ENCODE results near the gene PPP1R2.

PPP1R2 gene

GRCh38 chr3:195579281-195579680 lies 36.2 kb upstream of the PPP1R2 start:
- TF ChIP-seq, protein P1, sequence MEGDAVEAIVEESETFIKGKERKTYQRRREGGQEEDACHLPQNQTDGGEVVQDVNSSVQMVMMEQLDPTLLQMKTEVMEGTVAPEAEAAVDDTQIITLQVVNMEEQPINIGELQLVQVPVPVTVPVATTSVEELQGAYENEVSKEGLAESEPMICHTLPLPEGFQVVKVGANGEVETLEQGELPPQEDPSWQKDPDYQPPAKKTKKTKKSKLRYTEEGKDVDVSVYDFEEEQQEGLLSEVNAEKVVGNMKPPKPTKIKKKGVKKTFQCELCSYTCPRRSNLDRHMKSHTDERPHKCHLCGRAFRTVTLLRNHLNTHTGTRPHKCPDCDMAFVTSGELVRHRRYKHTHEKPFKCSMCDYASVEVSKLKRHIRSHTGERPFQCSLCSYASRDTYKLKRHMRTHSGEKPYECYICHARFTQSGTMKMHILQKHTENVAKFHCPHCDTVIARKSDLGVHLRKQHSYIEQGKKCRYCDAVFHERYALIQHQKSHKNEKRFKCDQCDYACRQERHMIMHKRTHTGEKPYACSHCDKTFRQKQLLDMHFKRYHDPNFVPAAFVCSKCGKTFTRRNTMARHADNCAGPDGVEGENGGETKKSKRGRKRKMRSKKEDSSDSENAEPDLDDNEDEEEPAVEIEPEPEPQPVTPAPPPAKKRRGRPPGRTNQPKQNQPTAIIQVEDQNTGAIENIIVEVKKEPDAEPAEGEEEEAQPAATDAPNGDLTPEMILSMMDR (IDR thresholded peaks at IDR 0.05; ENCODE audit: low read depth, low read length, poor library complexity, severe bottlenecking), result no peak
- no peak for TF ChIP-seq EZH2phosphoT487 (IDR thresholded peaks at IDR 0.05; ENCODE audit: borderline replicate concordance, low read length)
- no peak overlapping the region for H3K4me2 ChIP-seq (ENCODE audit: low read length)
- H3K9me2 ChIP-seq (replicated peaks; ENCODE audit: control insufficient read depth, low read length), result no peaks in the 10 kb centered on the region
- H3K79me2 ChIP-seq (ENCODE audit: control insufficient read depth, low read length), result no peaks in the 10 kb centered on the region
- H3K9me3 ChIP-seq (ENCODE audit: control insufficient read depth, insufficient read depth, low read length), result no peaks in the 10 kb centered on the region
- no peak overlapping the region for H3K4me3 ChIP-seq (ENCODE audit: low read length)
- no peak overlapping the region for H3K27ac ChIP-seq (ENCODE audit: low read depth, low read length)
- H3F3A ChIP-seq (ENCODE audit: control insufficient read depth, insufficient read depth), result no peaks in the 10 kb centered on the region
- H4K20me1 ChIP-seq (ENCODE audit: control insufficient read depth, insufficient read depth, low read depth, low read length), result no peaks in the 10 kb centered on the region
- no peaks in the 10 kb centered on the region for H3K27me3 ChIP-seq (ENCODE audit: control insufficient read depth, low read length)
- no peaks in the 10 kb centered on the region for H3K4me1 ChIP-seq (ENCODE audit: control insufficient read depth, low read length)
- H3K36me3 ChIP-seq (ENCODE audit: control insufficient read depth, low read length), result no peaks in the 10 kb centered on the region

GRCh38 chr3:195578565-195578964 lies 35.4 kb upstream of the PPP1R2 start:
- H3K4me3 ChIP-seq (ENCODE audit: low read length), result no peak overlapping the region
- no peak for TF ChIP-seq EZH2phosphoT487 (IDR thresholded peaks at IDR 0.05; ENCODE audit: borderline replicate concordance, low read length)
- TF ChIP-seq, protein P1 (IDR thresholded peaks at IDR 0.05; ENCODE audit: low read depth, low read length, poor library complexity, severe bottlenecking), result no peak
- no peaks in the 10 kb centered on the region for H3K27me3 ChIP-seq (ENCODE audit: control insufficient read depth, low read length)
- H3K27ac ChIP-seq (ENCODE audit: low read depth, low read length), result no peak overlapping the region
- H3K4me2 ChIP-seq (ENCODE audit: low read length), result no peak overlapping the region
- H3K9me2 ChIP-seq (replicated peaks; ENCODE audit: control insufficient read depth, low read length), result no peaks in the 10 kb centered on the region
- no peaks in the 10 kb centered on the region for H4K20me1 ChIP-seq (ENCODE audit: control insufficient read depth, insufficient read depth, low read depth, low read length)
- no peaks in the 10 kb centered on the region for H3K4me1 ChIP-seq (ENCODE audit: control insufficient read depth, low read length)
- no peaks in the 10 kb centered on the region for H3F3A ChIP-seq (ENCODE audit: control insufficient read depth, insufficient read depth)
- H3K36me3 ChIP-seq (ENCODE audit: control insufficient read depth, low read length), result no peaks in the 10 kb centered on the region
- no peaks in the 10 kb centered on the region for H3K79me2 ChIP-seq (ENCODE audit: control insufficient read depth, low read length)
- H3K9me3 ChIP-seq (ENCODE audit: control insufficient read depth, insufficient read depth, low read length), result no peaks in the 10 kb centered on the region

DNA sequence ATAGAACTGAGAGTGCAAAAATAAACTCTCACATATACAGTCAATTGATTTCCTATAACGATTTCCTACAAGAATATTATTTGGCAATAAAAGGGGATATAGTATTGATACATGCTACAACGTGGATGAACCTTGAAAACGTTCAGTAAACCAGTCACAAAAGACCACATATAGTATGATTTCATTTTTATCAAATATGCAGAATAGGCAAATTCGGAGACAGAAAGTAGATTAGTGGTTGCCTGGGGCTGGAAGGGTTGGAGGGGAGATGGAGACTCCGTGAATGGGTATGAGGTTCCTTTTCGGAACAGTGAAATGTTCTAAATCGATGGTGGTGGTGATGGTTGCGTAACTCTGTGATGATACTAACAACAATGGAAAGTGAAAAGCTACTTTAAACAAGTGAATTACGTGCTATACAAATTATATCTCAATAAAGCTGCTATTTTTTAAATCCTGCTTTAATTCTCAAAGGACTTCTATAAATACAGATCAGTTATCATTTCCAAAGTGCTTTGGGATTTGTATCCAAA lies 34.6 kb upstream of the PPP1R2 start:
- H3K4me1 ChIP-seq (ENCODE audit: control insufficient read depth, low read length), result no peaks in the 10 kb centered on the region
- H3K79me2 ChIP-seq (ENCODE audit: control insufficient read depth, low read length), result no peaks in the 10 kb centered on the region
- H4K20me1 ChIP-seq (ENCODE audit: control insufficient read depth, insufficient read depth, low read depth, low read length), result no peaks in the 10 kb centered on the region
- no peak overlapping the region for H3K27ac ChIP-seq (ENCODE audit: low read depth, low read length)
- no peaks in the 10 kb centered on the region for H3K9me3 ChIP-seq (ENCODE audit: control insufficient read depth, insufficient read depth, low read length)
- TF ChIP-seq EZH2phosphoT487 (IDR thresholded peaks at IDR 0.05; ENCODE audit: borderline replicate concordance, low read length), result no peak
- TF ChIP-seq, protein P1 (IDR thresholded peaks at IDR 0.05; ENCODE audit: low read depth, low read length, poor library complexity, severe bottlenecking), result no peak
- no peaks in the 10 kb centered on the region for H3K9me2 ChIP-seq (replicated peaks; ENCODE audit: control insufficient read depth, low read length)
- no peaks in the 10 kb centered on the region for H3K36me3 ChIP-seq (ENCODE audit: control insufficient read depth, low read length)
- no peaks in the 10 kb centered on the region for H3F3A ChIP-seq (ENCODE audit: control insufficient read depth, insufficient read depth)
- H3K4me3 ChIP-seq (ENCODE audit: low read length), result no peak overlapping the region
- no peaks in the 10 kb centered on the region for H3K27me3 ChIP-seq (ENCODE audit: control insufficient read depth, low read length)
- no peak overlapping the region for H3K4me2 ChIP-seq (ENCODE audit: low read length)
